ACHN (cell line): Measurements from ENCODE around the gene IGBP1.
"Not testable (repeated sequence)": the region's sequence is repeated elsewhere in the genome, so short reads cannot be mapped to it uniquely, and the experiment has no call there.

Experiments used
- DNase-seq: peaks from one replicate; pipeline ENCODE4 v3.0.0-alpha.2; 2015
- in situ Hi-C: cut with HindIII; loops from 2 replicates; pipeline ENCODE4 v1.10.0; 2017; ENCODE audit warnings: low sequenced_read_pairs, low pct_ligation_motif_present, low pct_unique_long_range_greater_than_20kb

Gene IGBP1

GRCh38 chrX:70139736-70140135 lies 6.5 kb downstream of the IGBP1 start:
- in situ Hi-C loops: no loop called here
- DNase-seq: no peak

DNA sequence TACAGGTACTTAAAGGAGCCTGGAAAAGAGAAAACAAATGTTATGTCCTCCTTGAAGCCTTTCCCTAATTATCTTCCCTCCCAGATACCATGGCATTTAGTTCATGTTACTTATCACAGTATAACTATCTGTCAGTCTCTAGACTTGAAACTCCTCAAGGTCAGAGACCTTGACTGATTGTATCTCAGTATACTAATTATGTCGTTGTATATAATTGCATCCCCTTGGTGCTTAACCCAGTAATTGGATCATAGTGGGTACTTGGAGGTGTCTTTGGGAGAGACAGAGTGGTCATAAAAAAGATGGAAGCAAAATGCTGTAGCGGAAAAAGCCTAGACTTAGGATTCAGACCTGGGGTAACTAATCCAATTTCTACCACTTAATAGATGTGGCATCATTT lies 8.1 kb downstream of the IGBP1 start:
- in situ Hi-C loops: no loop called here
- no peak for DNase-seq

DNA sequence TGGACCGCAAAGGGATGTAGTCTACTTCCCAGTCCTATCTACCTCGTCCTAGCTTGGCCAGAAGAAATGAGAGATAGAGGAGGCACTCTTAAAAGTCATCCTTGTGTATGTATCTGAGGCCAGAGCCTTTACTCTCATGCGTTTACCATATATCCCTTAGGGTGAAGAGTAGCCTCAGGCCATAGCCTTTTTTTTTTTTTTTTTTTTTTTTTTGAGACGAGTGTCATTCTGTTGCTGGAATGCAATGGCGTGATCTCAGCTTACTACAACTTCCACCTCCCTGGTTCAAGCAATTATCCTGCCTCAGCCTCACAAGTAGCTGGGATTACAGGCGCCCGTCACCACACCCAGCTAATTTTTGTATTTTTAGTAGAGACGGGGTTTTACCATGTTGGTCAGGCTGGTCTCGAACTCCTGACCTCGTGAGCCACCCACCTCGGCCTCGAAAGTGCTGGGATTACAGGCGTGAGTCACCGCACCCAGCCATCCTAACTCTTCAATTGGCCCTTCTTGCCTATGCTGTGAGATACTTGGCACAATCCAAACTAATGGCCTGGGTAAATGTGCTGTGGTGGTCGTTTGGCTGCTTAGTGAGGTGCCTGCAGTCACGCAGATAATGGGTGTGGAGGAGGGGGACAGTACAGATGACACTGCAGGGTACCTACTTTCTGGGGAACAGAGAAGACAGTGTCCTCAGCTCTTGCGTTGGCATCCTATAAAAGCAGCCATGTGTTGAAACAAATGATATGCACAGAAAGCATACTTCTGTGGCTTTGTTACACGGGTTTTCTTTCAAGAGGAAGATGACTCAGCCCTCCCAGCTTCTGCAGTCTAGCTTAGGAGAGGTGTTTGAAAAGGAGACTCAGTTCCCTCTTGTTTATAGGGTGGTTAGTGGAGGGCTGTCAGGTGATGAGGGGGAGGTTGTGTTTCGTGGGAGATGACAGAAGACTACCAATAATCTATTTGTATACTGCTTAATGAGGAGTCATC lies 33.6 kb downstream of the IGBP1 start:
- DNase-seq: peak; percentile 75
- in situ Hi-C loops: no loop called here

DNA sequence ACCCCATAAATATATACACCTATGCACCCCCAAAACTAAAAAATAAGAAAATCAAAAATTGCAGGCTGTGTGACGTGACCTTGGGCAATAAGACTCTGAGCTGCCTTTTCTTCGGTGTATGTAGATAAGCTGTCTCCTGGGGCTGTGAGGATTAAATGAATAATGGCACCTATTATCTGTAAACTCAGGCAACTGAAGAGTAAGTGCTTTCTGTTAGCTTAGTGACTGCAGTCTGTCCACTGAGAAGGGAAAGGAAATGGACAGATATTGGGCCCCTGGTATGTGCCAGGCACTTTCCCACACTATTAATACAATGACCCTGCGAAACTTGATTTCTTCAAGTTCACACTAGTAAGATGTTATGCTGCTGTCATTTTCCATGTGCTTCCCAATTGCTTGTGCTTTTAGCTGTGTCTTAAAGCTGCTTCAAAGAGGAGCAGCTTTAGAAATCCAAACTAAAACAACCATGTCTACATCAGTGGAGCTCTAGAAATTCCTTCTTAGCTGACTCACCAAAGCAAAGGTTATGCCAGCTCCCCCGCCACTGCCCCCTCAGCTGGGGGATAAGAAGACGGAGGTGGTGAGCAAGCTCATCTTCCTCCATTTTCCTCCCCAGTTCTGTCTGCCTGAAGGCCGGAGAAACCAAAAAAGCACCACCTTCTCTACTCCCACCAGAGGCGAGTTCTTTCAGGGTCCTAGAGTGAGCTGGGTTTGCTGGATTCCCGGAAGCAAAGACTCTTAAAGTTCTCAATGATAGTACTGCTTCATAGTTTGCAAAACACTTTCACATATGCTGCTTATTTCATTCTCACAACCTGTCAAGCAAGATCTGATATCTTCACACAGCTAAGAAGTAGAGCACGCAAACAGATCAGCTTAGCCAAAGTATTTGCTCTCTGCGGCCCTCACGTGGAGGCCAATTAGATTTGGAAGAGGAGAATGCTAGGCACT lies 35.3 kb downstream of the IGBP1 start:
- in situ Hi-C loops: no loop called here
- peak; percentile 58 for DNase-seq

DNA sequence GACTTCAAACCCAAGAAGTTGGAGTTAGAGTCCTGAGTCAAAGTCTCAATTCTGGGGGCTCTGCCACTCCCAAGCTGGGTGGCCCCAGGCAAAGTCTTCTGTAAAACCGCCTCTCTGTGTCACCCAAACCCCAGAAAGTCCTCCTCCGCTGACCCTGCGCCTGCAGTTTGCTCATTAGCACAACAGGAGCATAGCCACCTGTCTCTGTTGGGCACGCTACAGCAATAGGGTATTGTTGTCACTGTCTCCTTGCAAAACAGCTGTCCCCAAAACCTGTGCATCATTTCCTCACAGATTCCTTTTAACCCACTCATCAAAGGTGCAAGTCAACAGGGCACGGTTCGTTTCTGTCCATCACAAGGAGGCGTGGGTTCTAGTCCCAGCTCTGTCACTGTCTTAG lies 36.0 kb downstream of the IGBP1 start:
- no peak for DNase-seq
- in situ Hi-C loops: no loop called here

DNA sequence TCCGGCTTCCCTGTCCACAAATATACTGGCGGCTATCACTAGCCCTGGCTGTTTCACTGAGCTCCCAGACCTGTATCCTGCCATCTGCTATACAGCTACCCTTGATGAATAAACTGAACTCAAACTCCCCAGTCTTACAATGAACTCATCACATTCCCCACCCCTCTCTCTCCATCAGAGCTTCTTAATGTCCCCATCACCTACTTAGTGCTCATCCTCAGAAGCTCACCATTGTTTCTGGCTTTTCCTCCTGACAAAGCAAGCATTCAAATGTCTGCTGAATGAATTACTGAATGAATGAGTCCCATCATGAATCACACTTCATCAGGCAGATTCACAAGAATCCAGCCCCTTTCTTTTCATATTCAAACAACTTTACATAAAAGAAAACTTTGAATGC lies 38.4 kb downstream of the IGBP1 start:
- no peak for DNase-seq
- in situ Hi-C loops: no loop called here

DNA sequence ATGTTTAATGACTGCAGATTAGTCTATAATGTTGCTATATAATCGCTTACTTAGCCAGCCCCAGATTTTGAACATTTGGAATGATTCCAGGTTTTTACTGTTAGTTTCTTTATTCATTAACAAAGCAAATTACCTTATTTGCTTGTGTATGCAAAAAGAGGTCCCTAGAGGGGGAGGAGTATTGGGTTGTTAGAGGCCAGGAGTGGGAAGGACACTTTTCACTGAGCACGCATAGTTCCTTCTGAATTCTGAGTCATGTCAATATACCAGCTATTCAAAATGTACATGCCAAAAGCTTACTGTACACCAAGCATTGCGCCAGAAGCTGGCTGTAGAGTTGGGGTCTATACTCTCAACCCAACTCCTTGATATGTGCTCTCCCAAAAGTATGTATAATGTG lies 39.0 kb downstream of the IGBP1 start:
- in situ Hi-C loops: no loop called here
- DNase-seq: no peak

DNA sequence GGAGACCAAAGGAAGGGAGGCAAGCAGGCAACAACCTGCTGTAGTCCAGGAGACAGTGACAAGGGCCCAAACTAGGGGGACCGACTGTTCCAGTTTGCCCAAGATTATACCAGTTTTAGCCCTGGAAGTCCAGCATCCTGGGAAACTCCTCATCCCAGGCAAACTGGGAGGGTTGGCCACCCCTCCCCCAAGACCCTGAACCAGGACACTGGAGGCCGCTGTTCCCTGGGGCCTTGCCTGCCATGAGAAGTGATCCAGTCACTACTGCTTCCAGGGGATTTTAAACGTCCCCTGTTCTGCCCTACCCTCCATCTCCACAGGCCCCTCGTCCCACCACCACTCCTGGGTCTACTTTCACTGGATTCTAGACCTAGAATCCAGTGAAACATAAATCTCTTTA lies 39.7 kb downstream of the IGBP1 start:
- in situ Hi-C loops: no loop called here
- DNase-seq: no peak

DNA sequence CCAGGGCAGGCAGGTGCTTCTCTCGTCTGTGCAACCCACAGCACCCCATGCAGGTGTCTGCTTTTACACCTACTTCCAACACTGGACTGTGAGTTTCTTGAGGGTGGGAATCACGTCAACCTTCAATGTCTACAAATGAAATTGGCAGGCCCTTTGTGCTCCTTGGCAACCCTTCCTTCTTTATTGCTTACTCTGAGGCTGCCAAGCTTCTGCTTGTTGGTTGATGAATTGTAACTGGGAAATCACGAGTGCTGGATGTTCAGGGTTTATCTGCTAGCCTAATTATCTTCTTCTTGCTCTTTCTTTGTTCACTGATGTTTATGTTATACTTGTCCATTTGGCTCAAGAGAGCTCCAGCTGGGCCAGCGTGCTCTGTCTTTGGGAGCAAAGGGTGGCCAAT lies 41.5 kb downstream of the IGBP1 start:
- in situ Hi-C loops: no loop called here
- DNase-seq: no peak

GRCh38 chrX:70175338-70175737 lies 42.1 kb downstream of the IGBP1 start:
- in situ Hi-C loops: no loop called here
- DNase-seq: no peak

- no peak for DNase-seq
- in situ Hi-C loops: no loop called here
Observed at GRCh38 chrX:70176938-70177533, 43.8 kb downstream of the IGBP1 start, which contains the start of gene DGAT2L6. Gene DGAT2L6, plus strand, starts transcription at chrX:70177483. Its CDS starts 100 bp downstream, at chrX:70177583.

DNA sequence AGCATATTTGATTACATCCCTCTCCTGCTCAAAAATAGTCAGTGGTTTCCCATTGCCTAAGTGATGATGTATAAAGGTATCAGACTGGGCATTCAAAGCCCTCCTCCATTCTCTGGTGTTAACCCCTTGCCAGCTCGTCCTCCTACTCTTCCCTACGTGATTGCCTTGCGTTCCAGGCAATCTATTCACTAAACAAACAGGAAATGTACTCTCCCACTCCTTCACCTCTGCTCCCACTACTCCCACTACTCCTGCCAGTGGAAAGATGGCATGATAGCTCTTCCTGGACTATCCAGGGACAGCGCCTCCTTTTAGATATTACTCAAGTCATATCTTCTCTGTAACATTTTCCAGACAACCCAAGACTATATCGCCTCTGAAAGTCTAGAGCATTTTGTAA lies 49.8 kb downstream of the IGBP1 start:
- in situ Hi-C loops: no loop called here
- DNase-seq: no peak

DNA sequence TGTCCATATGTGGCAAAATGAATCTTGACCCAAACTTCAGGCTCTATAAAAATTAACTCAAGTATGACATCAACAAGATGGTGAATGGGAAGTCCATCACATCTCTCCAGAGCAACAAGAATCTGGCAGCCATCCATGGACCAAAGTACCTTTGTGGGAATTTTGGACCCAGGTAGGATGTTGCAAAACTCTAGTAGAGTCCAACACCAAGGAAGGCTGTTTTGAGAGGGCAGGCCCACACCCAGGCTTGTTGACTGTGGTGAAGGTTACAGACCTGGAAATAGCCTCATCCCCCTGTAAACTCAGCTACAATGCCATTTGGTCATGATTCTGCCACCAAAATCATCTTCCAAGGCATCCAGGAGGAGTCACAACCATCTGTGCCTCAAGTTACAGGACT lies 57.0 kb downstream of the IGBP1 start:
- in situ Hi-C loops: no loop called here
- no peak for DNase-seq

DNA sequence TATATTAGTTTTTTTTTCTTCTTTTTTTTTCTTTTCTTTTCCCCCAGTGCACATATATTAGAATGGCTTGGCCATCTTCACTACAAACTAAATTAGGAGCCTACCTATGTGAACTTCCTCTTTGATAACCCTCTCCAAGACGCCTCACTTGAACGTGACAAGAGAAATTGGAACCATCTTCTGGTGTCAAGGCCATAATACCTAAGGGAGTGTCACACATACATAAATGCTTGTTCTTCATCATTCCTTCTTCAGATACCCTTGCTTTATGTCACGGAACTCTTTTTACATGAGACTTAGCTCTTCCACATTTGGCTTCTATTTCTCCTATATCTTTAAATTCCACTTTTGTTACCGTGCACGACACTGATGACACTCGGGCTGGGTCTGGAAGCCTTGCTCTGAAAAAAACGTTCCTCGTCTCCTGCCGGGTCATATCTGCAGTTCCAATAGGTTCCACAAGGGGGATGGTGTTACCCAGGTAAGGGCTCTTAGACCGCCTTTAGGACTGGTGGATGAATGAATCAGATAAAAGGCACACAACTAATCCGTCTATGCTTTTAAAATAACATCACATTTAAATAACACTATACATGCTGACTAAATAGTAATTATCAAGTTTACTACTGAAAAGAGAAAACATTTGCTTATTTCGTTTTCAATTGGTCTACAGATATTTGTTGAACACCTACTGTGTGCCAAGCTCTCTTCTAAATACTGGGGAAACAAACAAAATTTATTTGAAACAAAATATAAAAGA lies 63.9 kb downstream of the IGBP1 start:
- in situ Hi-C loops: no loop called here

DNA sequence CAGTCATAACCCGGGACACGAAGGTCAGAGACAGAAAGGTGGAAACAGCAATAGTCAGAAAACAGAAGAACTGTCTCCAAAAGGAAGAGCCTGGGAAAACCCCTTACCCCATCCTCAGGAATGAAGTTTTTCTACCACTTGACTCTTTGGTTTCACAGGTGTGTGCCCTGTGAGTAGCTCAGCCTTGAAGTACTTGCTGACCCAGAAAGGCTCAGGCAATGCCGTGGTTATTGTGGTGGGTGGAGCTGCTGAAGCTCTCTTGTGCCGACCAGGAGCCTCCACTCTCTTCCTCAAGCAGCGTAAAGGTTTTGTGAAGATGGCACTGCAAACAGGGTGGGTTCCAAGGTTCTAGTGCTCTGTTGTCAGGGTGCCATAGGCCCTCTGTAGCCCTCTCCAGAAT lies 68.5 kb downstream of the IGBP1 start:
- in situ Hi-C loops: no loop called here
- DNase-seq: no peak

More for the DNA sequence above, 63.9 kb downstream of the IGBP1 start:
- peak; percentile 56 for DNase-seq

- no peak for DNase-seq
- in situ Hi-C loops: no loop called here
Observed at GRCh38 chrX:70208479-70208878, 75.2 kb downstream of the IGBP1 start.

GRCh38 chrX:70209570-70209969 lies 76.3 kb downstream of the IGBP1 start:
- in situ Hi-C loops: not testable (repeated sequence)

More at GRCh38 chrX:70209570-70209969, 76.3 kb downstream of the IGBP1 start:
- DNase-seq: not testable (repeated sequence)
